WTC11 (cell line): ENCODE data around the gene C1QTNF1. TPM values are rescaled to one million over a fixed set of nuclear protein-coding genes. Genes with fewer than 3 reads are reported as not detected.

Experiments
- ATAC-seq: fragments of 200-7000 bp; cut with Tn5 transposase; 2 replicates; pipeline ENCODE4 v1.10.0; 2021; ENCODE audit warnings: mild to moderate bottlenecking, moderate library complexity
- CTCF ChIA-PET: fragments of 300-600 bp; sonication (Branson Sonifier 250); formaldehyde crosslinking; loops from one replicate; lab custom pipeline; 2021; ENCODE audit warnings: antibody characterized with exemption; lab: Charles Lee
- POLR2A ChIA-PET: fragments of 350-600 bp; sonication (Branson Sonifier 250); formaldehyde crosslinking; loops from one replicate; lab custom pipeline; 2021; ENCODE audit warnings: antibody characterized with exemption; lab: Charles Lee
- DNase-seq: peaks from one replicate; pipeline ENCODE4 v3.0.0; 2021; ENCODE audit warnings: low spot score
- H3K27ac Mint-ChIP-seq: 2 replicates; pipeline ENCODE4 v1.8.0; 2021; ENCODE audit warnings: mixed read lengths
- H3K27me3 Mint-ChIP-seq: 2 replicates; pipeline ENCODE4 v1.8.0; 2021; ENCODE audit warnings: low read depth, mild to moderate bottlenecking, moderate library complexity, mixed read lengths
- H3K36me3 Mint-ChIP-seq: 2 replicates; pipeline ENCODE4 v1.8.0; 2021; ENCODE audit warnings: mixed read lengths
- H3K4me1 Mint-ChIP-seq: 2 replicates; pipeline ENCODE4 v1.8.0; 2022; ENCODE audit warnings: mixed read lengths
- H3K4me3 Mint-ChIP-seq: 2 replicates; pipeline ENCODE4 v1.8.0; 2021; ENCODE audit warnings: mild to moderate bottlenecking, moderate library complexity, mixed read lengths
- H3K9me3 Mint-ChIP-seq: 2 replicates; pipeline ENCODE4 v1.8.0; 2021; ENCODE audit warnings: mixed read lengths
- ATF6 ChIP-seq: sonication (generic); formaldehyde crosslinking; IDR thresholded peaks from 2 replicates; pipeline ENCODE4 v1.8.1; 2023; ENCODE audit warnings: mild to moderate bottlenecking, missing genetic modification reagents
- CDX4 ChIP-seq: fragments of 250-450 bp; sonication (Bioruptor Pico); IDR thresholded peaks from 2 replicates; pipeline ENCODE4 v1.9.0; 2021; ENCODE audit warnings: moderate library complexity, mild to moderate bottlenecking, inconsistent platforms, borderline replicate concordance
- E2F4 ChIP-seq: sonication (generic); formaldehyde crosslinking; IDR thresholded peaks from 2 replicates; pipeline ENCODE4 v1.8.1; 2022; ENCODE audit warnings: low read depth, mild to moderate bottlenecking, moderate library complexity, missing genetic modification reagents, borderline replicate concordance
- ESRRA ChIP-seq: sonication (generic); formaldehyde crosslinking; IDR thresholded peaks from 2 replicates; pipeline ENCODE4 v1.8.1; 2022; ENCODE audit warnings: mild to moderate bottlenecking, missing genetic modification reagents, borderline replicate concordance
- GRHL2 ChIP-seq: fragments of 250-450 bp; sonication (Bioruptor Pico); IDR thresholded peaks from 2 replicates; pipeline ENCODE4 v1.8.0; 2022; ENCODE audit warnings: mild to moderate bottlenecking, moderate library complexity; ENCODE audit not compliant: insufficient replicate concordance, severe bottlenecking
- HMGA2 ChIP-seq: fragments of 250-450 bp; sonication (Bioruptor Pico); IDR thresholded peaks from 2 replicates; pipeline ENCODE4 v1.4.0; 2021; ENCODE audit warnings: mild to moderate bottlenecking, moderate library complexity
- IRF2 ChIP-seq: sonication (generic); formaldehyde crosslinking; IDR thresholded peaks from 2 replicates; pipeline ENCODE4 v1.8.0; 2022; ENCODE audit warnings: low read depth, missing genetic modification reagents, borderline replicate concordance
- JUN ChIP-seq: sonication (generic); formaldehyde crosslinking; IDR thresholded peaks from 2 replicates; pipeline ENCODE4 v1.8.0; 2023; ENCODE audit warnings: mild to moderate bottlenecking, missing genetic modification reagents
- KAT7 ChIP-seq: sonication (generic); formaldehyde crosslinking; IDR thresholded peaks from 2 replicates; pipeline ENCODE4 v1.8.1; 2023; ENCODE audit warnings: missing genetic modification reagents, mild to moderate bottlenecking, borderline replicate concordance
- PREB ChIP-seq: sonication (generic); formaldehyde crosslinking; IDR thresholded peaks from 2 replicates; pipeline ENCODE4 v1.8.1; 2022; ENCODE audit warnings: mild to moderate bottlenecking, missing genetic modification reagents, moderate library complexity, borderline replicate concordance
- PRRX2 ChIP-seq: fragments of 250-450 bp; sonication (Bioruptor Pico); IDR thresholded peaks from 2 replicates; pipeline ENCODE4 v1.8.0; 2021; ENCODE audit warnings: mild to moderate bottlenecking
- RORB ChIP-seq: fragments of 250-450 bp; sonication (Bioruptor Pico); IDR thresholded peaks from 2 replicates; pipeline ENCODE4 v1.9.0; 2021; ENCODE audit warnings: mild to moderate bottlenecking
- SMAD3 ChIP-seq: sonication (generic); formaldehyde crosslinking; IDR thresholded peaks from 2 replicates; pipeline ENCODE4 v1.8.0; 2022; ENCODE audit warnings: missing genetic modification reagents, mild to moderate bottlenecking, borderline replicate concordance
- TP53 ChIP-seq: sonication (generic); formaldehyde crosslinking; IDR thresholded peaks from 2 replicates; pipeline ENCODE4 v1.8.1; 2023; ENCODE audit warnings: mild to moderate bottlenecking, missing genetic modification reagents
- ZBTB43 ChIP-seq: sonication (generic); formaldehyde crosslinking; IDR thresholded peaks from 2 replicates; pipeline ENCODE4 v1.8.1; 2023; ENCODE audit warnings: mild to moderate bottlenecking, missing genetic modification reagents
- ZNF396 ChIP-seq: fragments of 250-450 bp; sonication (Bioruptor Pico); IDR thresholded peaks from 2 replicates; pipeline ENCODE4 v1.8.0; 2021; ENCODE audit warnings: mild to moderate bottlenecking, moderate library complexity, borderline replicate concordance
- ZNF423 ChIP-seq: fragments of 250-450 bp; sonication (Bioruptor Pico); IDR thresholded peaks from 2 replicates; pipeline ENCODE4 v2.1.2; 2022; ENCODE audit warnings: mild to moderate bottlenecking, moderate library complexity
- ZNF425 ChIP-seq: fragments of 250-450 bp; sonication (Bioruptor Pico); conservative IDR thresholded peaks from 2 replicates; pipeline ENCODE4 v1.9.0; 2021; ENCODE audit warnings: mild to moderate bottlenecking
- total RNA-seq: library from RNA; stranded (reverse); gene quantifications from 3 replicates; pipeline ENCODE4 v1.2.3, GENCODE V29; 2021

C1QTNF1 gene
- total RNA-seq, 1 experiment from 2014 or later: 1.7 TPM

GRCh38 chr17:79077587-79077986 is 53.6 kb downstream of the C1QTNF1 start:
- Mint-ChIP-seq H3K4me1 (peaks cover 7% of the 10 kb centered on the region), H3K4me3 (no peak overlapping the region), H3K27me3 (peaks cover 10% of the 10 kb centered on the region), H3K36me3 (peaks cover 28% of the 10 kb centered on the region)
- CTCF ChIA-PET: interaction anchor here (0.9 kb wide), 1 partner anchor 311 kb away, joined by 4 read pairs; no protein-coding TSS in a partner anchor
- POLR2A ChIA-PET: no interaction called here
- no peak for TF ChIP-seq JUN (CRISPR knock-in tag)
- no peak for TF ChIP-seq RORB
- no peak for TF ChIP-seq HMGA2 (CRISPR knock-in tag)
- TF ChIP-seq PREB (CRISPR knock-in tag): no peak
- no peak for TF ChIP-seq KAT7 (CRISPR knock-in tag)
- no peak for TF ChIP-seq ZNF425 (CRISPR knock-in tag)
- TF ChIP-seq ZBTB43 (CRISPR knock-in tag): no peak
- TF ChIP-seq ZNF423 (CRISPR knock-in tag): no peak
- no peak for TF ChIP-seq TP53 (CRISPR knock-in tag)
- TF ChIP-seq CDX4: no peak
- no peak for TF ChIP-seq ATF6 (CRISPR knock-in tag)
- no peak for TF ChIP-seq E2F4 (CRISPR knock-in tag)
- no peak for TF ChIP-seq ESRRA (CRISPR knock-in tag)
- no peak for TF ChIP-seq GRHL2 (CRISPR knock-in tag)
- TF ChIP-seq SMAD3: no peak
- no peak for TF ChIP-seq IRF2 (CRISPR knock-in tag)
- no peak for TF ChIP-seq PRRX2 (CRISPR knock-in tag)
- no peak for TF ChIP-seq ZNF396 (CRISPR knock-in tag)
- TF ChIP-seq, all 79 proteins: peak for 0
- DNase-seq (no peak), ATAC-seq (no peak)
- H3K9me3 Mint-ChIP-seq: no peaks in the 10 kb centered on the region; the same call in 1 of the 2 replicates
- no peak overlapping the region for H3K27ac Mint-ChIP-seq
